ENCODE measurements around the gene BBOX1.

GRCh38 chr11:27120211-27120610, 79.6 kb downstream of the BBOX1 start:
- TF ChIP-seq MAX (IDR thresholded peaks at IDR 0.05) (no peak), RFX5 (IDR thresholded peaks at IDR 0.05) (no peak), NPAS2 (CRISPR knock-in tag; IDR thresholded peaks at IDR 0.05; ENCODE audit: borderline replicate concordance) (no peak), CTCF (IDR thresholded peaks at IDR 0.05) (no peak), MAFK (IDR thresholded peaks at IDR 0.05; ENCODE audit: partially characterized antibody) (no peak), TP53 (CRISPR knock-in tag; IDR thresholded peaks at IDR 0.05) (no peak), SMC3 (IDR thresholded peaks at IDR 0.05) (no peak), PHF8 (IDR thresholded peaks at IDR 0.05; ENCODE audit: borderline replicate concordance, low read depth) (no peak), SREBF2 (IDR thresholded peaks at IDR 0.05) (no peak), POLR2A (IDR thresholded peaks at IDR 0.05; ENCODE audit: low read length) (no peak), POLR2AphosphoS2 (conservative IDR thresholded peaks at IDR 0.05; ENCODE audit: low read length) (no peak), RAD21 (conservative IDR thresholded peaks at IDR 0.05 in 1 of 2, IDR thresholded peaks at IDR 0.05 in 1 of 2) (no peak), HEYL (CRISPR knock-in tag; IDR thresholded peaks at IDR 0.05) (no peak), KDM1A (IDR thresholded peaks at IDR 0.05; ENCODE audit: low read depth) (no peak)
